GM21526 (cell line): ENCODE measurements around the gene NFIX.
"Not testable (repeated sequence)": the region's sequence is repeated elsewhere in the genome, so short reads cannot be mapped to it uniquely, and the experiment has no call there.

ENCODE experiments used
- ATAC-seq: cut with Tn5 transposase; IDR thresholded peaks from one replicate; pipeline ENCODE4 v1.9.1; 2021; ENCODE audit warnings: moderate library complexity; ENCODE audit not compliant: unreplicated experiment, low FRiP score

Gene NFIX

GRCh38 chr19:12957389-12957952, 37.8 kb upstream of the NFIX start:
- not testable (repeated sequence) for ATAC-seq

- no peak for ATAC-seq
Observed at GRCh38 chr19:12959481-12959880, 35.8 kb upstream of the NFIX start.

- ATAC-seq, result peak; percentile 49
Observed at GRCh38 chr19:12965017-12965811, 30.1 kb upstream of the NFIX start.

GRCh38 chr19:12965812-12966135, 29.5 kb upstream of the NFIX start:
- no peak for ATAC-seq

GRCh38 chr19:12967907-12968306, 27.4 kb upstream of the NFIX start:
- no peak for ATAC-seq

DNA sequence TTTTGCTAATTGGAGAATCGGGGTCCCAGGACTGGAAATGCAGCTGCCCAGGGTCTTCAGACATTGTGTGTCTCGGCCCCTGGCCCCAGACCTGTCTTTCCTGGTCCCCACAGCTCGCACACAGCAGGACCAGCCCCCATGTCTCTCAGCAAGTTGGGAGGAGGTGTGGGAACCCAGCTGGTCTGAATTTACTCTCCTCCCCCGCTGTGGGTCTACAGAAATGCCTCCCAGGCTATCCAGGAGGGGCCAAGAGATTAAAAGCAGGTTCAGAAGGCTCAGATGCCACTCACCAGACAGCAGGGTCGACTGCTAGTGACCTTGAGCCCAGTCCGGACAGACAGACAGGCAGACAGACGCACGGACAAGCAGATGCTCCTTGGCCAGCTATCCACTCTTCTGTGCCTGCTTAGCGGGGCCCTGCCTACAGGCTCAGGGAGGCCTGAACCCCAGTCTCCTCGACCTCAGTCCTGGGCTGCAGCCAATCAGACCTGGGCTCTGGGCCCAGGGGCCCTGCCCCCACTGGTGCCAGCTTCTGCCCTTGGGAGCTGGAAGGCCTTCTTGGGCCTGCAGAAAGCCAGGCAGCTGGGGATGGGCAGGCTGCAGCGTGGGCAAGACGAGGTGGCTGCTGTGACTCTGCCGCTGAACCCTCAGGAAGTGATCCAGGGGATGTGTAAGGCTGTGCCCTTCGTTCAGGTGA, 25.8 kb upstream of the NFIX start, which contains the start of gene DAND5:
Gene DAND5, plus strand, starts transcription at position 285 of the 697 bp plus-strand sequence. Its CDS starts 85 bp downstream, at position 370.
- no peak for ATAC-seq

DNA sequence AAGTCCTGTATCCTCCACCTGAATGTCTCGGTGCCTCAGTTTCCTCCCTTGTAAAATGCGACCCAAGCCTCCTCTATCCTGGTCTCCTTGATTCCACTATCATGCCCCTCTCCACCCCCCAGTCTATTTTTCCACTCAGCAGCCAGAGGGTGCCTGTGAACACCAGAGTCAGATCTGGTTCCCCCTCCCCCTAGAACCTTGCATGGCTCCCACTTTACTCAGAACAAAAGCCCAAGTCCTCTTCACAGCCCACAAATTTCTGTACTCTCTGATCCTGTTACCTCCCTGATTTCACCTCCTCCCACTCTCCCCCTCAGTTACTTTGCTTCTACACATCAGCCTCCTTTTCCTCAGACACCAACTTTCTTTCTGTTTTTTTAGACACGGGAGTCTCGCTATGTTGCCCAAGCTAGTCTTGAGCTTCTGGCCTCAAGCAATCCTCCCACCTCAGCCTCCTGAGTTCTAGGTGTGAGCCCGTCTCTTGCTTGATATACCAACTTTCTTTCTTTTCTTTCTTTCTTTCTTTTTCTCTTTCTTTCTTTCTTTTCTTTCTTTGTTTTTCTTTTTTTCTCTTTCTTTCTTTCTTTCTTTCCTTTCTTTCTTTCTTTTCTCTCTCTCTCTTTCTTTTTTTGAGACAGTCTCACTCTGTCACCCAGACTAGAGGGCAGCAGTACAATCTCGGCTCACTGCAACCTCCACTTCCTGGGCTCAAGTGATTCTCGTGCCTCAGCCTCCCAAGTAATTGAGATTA, 25.0 kb upstream of the NFIX start:
- no peak for ATAC-seq

DNA sequence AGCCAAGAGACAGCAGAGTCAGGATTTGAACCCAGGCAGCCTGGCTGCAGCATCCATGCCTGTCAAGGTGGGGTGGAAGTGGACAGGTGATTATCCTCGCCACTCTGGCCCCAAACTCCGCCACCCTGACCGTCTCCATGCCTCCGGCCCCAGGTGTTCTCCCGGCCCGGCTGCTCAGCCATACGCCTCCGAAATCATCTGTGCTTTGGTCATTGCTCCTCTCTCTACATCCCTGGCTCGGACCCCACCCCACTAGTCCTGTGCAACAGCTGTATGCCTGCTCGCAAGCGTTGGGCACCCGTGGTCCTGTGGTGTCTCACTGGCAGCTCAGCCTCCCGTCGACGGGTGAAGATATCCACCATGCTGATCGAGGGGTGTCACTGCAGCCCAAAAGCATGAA, 22.0 kb upstream of the NFIX start:
- no peak for ATAC-seq

GRCh38 chr19:12974301-12975220, 20.7 kb upstream of the NFIX start:
- no peak for ATAC-seq

- no peak for ATAC-seq
Observed at GRCh38 chr19:12975221-12975741, 20.0 kb upstream of the NFIX start.

DNA sequence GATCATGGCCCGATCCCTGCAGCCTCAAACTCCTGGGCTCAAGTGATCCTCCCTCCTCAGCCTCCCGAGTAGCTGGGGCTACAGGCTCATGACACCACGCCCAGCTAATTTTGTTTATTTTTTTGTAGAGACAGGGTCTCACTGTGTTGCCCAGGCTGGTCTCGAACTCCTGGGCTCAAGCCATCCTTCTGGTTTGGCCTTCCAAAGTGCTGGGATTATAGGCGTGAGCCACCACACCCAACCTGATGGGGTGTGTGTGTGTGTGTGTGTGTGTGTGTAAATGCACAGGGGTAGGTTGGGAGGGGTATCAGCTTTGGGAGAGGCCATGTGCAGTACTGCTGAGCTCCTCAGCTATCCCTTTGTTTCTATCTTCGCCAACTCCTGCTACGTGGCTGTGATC, 19.2 kb upstream of the NFIX start:
- not testable (repeated sequence) for ATAC-seq

GRCh38 chr19:12979974-12980373, 15.3 kb upstream of the NFIX start:
- ATAC-seq, result no peak

- ATAC-seq, result no peak
Observed at GRCh38 chr19:12982648-12983047, 12.6 kb upstream of the NFIX start.

- ATAC-seq, result no peak
Observed at GRCh38 chr19:12983091-12983490, 12.2 kb upstream of the NFIX start.

- no peak for ATAC-seq
Observed at GRCh38 chr19:12983542-12984142, 11.6 kb upstream of the NFIX start.

DNA sequence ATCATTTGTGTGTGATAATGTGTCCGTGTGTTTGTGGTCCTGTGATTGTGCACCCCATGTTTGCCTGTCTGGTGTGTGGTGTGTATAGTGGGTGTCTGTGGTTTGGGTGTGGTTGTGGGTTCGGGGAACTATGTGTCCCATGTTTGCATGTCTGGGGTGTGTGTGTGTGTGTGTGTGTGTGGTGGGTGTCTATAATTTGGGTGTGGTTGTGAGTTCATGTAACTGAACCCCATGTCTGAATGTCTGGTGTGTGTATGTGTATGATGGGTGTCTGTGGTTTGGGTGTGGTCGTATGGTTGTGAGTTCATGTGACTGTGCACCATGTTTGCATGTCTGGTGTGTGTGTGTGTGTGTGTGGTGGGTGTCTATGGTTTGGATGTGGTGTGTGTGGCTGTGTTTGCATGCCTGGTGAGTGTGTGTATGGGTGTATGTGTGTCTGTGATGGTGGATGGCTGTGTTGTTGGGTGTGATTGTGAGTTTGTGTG, 11.1 kb upstream of the NFIX start:
- no peak for ATAC-seq

DNA sequence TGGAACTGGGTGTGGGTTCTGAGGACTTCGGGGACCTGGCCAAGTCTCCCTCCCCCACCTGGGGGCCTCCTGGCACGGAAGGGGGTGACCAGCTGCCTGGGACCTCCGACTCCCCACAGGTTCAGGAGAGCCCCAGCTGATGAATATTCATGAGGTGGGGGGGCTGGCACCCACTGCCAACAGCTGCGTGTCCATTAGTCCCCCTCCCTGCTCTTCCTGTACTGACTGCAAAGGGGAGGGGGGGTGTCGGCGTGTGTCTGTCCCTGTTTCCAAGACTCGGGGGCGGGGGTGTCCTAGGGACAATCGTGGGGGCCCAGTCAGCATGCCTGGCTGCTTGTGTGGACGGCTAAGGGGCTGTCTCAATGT, 10.6 kb upstream of the NFIX start:
- no peak for ATAC-seq

DNA sequence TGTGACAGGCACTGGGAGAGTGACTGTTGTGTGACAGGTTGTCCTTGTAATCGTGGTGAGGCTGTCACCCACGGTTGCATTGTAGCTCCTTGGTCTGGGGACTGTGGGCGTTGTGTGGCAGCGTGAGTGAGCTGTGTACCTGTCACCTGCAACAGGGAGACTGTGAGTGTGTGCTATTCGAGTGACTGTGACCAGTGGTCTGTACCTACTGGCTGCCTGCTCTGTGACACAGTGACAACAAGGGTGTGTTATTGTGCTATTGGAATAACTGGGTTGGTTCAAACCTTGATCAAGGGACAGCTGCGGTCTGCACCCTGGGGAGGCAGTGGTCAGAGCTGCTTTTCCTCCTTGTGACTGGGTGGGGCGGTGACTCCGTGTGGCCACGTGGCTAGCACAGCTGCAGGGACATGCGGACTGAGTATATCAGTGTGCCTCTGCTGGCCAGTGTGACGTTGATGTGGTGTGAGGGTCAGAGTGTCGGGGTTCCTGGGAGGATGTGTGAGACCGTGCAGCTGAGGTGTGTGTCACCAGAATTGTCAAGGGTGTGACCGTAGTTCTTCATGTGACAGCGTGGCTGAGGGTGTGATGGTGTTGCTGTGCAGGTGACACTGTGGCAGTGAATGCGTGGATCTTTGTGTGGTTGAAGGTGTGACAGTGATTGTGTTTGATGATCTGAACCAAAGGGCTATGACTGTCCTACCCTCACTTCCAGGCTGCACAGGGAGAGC, 10.1 kb upstream of the NFIX start:
- ATAC-seq, result no peak

DNA sequence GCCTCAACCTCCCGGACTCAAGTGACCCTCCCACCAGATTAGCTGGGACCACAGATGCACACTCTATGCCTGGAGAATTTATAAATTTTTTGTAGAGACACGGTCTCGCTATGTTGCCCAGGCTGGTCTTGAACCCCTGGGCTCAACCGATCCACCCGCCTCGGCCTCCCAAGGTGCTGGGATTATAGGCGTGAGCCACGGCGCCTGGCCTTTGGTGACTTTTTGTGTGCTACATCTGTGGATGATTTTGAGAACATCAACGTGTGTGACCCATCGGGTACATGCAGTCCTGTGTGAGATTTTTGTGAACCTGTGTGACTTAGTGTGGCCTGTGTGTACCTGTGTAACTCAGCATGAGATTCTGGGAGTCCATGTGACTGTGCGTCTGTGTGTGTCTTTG, 8.5 kb upstream of the NFIX start:
- ATAC-seq, result no peak
